Measurements from ENCODE around the gene CHN2. TPM values are rescaled to one million over a fixed set of nuclear protein-coding genes. Genes with fewer than 3 reads are reported as not detected.

The CHN2 gene
- polyA plus RNA-seq, 2 of the 4 experiments (the other 2 are of a cell fraction) = 0.06 TPM; not detected in 1

GRCh38 chr7:29384277-29384676 lies 189.7 kb downstream of the CHN2 start:
- DNase-seq (ENCODE audit: low read depth in 1 of 2, low spot score in 1 of 2) (no peak), FAIRE-seq (no peak), ATAC-seq (no peak)
- H3K27ac ChIP-seq = no peak overlapping the region
- H3K4me3 ChIP-seq = no peak overlapping the region
- TF ChIP-seq NFE2L2 (conservative IDR thresholded peaks at IDR 0.05; ENCODE audit: low read length) = no peak
- TF ChIP-seq HEYL (CRISPR knock-in tag; IDR thresholded peaks at IDR 0.05) = no peak
- TF ChIP-seq RFX5 (IDR thresholded peaks at IDR 0.05) = no peak
- TF ChIP-seq ZFP36 (IDR thresholded peaks at IDR 0.05; ENCODE audit: borderline replicate concordance, partially characterized antibody) = no peak
- no peak for TF ChIP-seq ZC3H11A (IDR thresholded peaks at IDR 0.05)
- no peak for TF ChIP-seq ESRRA (IDR thresholded peaks at IDR 0.05; ENCODE audit: borderline replicate concordance, low read length)
- no peak for TF ChIP-seq KDM1A (IDR thresholded peaks at IDR 0.05; ENCODE audit: low read depth)
- no peak for TF ChIP-seq CBX2 (IDR thresholded peaks at IDR 0.05; ENCODE audit: borderline replicate concordance, low read depth)
- no peak for TF ChIP-seq GATA3 (IDR thresholded peaks at IDR 0.05; ENCODE audit: borderline replicate concordance)
- no peak for TF ChIP-seq EP300 (IDR thresholded peaks at IDR 0.05)
- no peak for TF ChIP-seq KDM5A (IDR thresholded peaks at IDR 0.05)
- TF ChIP-seq ZNF302 (CRISPR knock-in tag; IDR thresholded peaks at IDR 0.05) = no peak
- no peak for TF ChIP-seq MYC (IDR thresholded peaks at IDR 0.05; ENCODE audit: borderline replicate concordance, low read length)
- no peak for TF ChIP-seq HDAC2 (IDR thresholded peaks at IDR 0.05)
- no peak for TF ChIP-seq FOSB (CRISPR knock-in tag; IDR thresholded peaks at IDR 0.05)
- no peak for TF ChIP-seq SMC3 (IDR thresholded peaks at IDR 0.05)
- TF ChIP-seq MAX (IDR thresholded peaks at IDR 0.05) = no peak
- WGBS (ENCODE audit: missing lambda C conversion rate) = 6% methylated on average over 2 of the region's 2 CpGs
- no peaks in the 10 kb centered on the region for H3K9me3 ChIP-seq
- no peak overlapping the region for H3K4me2 ChIP-seq
- CTCF ChIA-PET = interaction anchor here (1.0 to 1.1 kb wide), 2 partner anchors 11 to 457 kb away, joined by 3 read pairs; no protein-coding TSS in a partner anchor
- H3K4me1 ChIP-seq = no peaks in the 10 kb centered on the region
- POLR2A ChIA-PET = no interaction called here

GRCh38 chr7:29385214-29385814 lies 190.7 kb downstream of the CHN2 start:
- Histone ChIP-seq H3K4me1 (no peaks in the 10 kb centered on the region), H3K9me3 (no peaks in the 10 kb centered on the region), H3K4me2 (no peak overlapping the region), H3K4me3 (no peak overlapping the region), H3K27ac (no peak overlapping the region)
- no peak for FAIRE-seq
- DNase-seq (ENCODE audit: low read depth in 1 of 2, low spot score in 1 of 2) = no peak
- ChIA-PET POLR2A (no interaction called here), CTCF (interaction anchor here (0.6 to 1.1 kb wide), 3 partner anchors 12 to 458 kb away, joined by 3 read pairs; no protein-coding TSS in a partner anchor)
- 19% methylated on average over 4 of the region's 4 CpGs for WGBS (ENCODE audit: missing lambda C conversion rate)
- TF ChIP-seq MAX (IDR thresholded peaks at IDR 0.05) (no peak), RCOR1 (IDR thresholded peaks at IDR 0.05; ENCODE audit: low read depth, low read length) (no peak)
- ATAC-seq = no peak

DNA sequence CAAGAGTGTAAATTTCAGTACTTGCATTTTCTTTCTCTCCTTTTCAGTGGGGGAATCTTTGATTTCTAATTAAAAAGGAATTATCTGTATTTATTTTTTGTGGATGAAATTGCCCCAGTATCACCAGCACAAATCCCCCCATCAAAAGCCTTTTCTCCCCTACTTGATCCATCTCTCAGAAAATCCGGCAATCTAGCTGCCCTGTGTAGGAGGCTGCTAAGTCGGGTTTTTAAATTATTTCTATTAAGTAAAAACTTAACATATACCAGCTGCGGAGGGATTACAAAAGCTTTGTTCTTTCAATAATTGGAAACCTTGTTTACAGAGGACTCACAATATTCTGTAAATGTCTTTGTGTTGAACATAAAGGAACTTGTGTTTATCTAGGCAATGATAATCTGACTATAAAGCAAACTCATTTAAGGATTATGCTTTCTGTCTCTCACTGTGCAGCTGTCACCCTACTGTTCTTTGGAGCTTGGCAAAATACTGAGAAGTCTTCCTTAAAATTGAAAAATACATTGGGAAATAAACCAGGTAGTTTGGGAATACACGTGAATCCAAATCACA lies 191.7 kb downstream of the CHN2 start:
- CTCF ChIA-PET = interaction anchor here (0.7 kb wide), 1 partner anchor 23 kb away, joined by 4 read pairs; no protein-coding TSS in a partner anchor
- POLR2A ChIA-PET = no interaction called here
- ATAC-seq = no peak
- no peak for DNase-seq (ENCODE audit: low read depth in 1 of 2, low spot score in 1 of 2)
- Histone ChIP-seq H3K4me2 (no peak overlapping the region), H3K4me1 (no peaks in the 10 kb centered on the region), H3K27ac (no peak overlapping the region), H3K9me3 (no peaks in the 10 kb centered on the region), H3K4me3 (no peak overlapping the region)
- no peak for FAIRE-seq
- WGBS (ENCODE audit: missing lambda C conversion rate) = 21% methylated on average over 4 of the region's 4 CpGs
- no peak for TF ChIP-seq ZFP36 (IDR thresholded peaks at IDR 0.05; ENCODE audit: borderline replicate concordance, partially characterized antibody)
- no peak for TF ChIP-seq CHD4 (IDR thresholded peaks at IDR 0.05; ENCODE audit: borderline replicate concordance)
- no peak for TF ChIP-seq CHD2 (IDR thresholded peaks at IDR 0.05; ENCODE audit: low read length, partially characterized antibody)
- no peak for TF ChIP-seq ZSCAN20 (CRISPR knock-in tag; IDR thresholded peaks at IDR 0.05)
- TF ChIP-seq NFE2L2 (conservative IDR thresholded peaks at IDR 0.05; ENCODE audit: low read length) = no peak
- no peak for TF ChIP-seq RARB (CRISPR knock-in tag; IDR thresholded peaks at IDR 0.05)
- no peak for TF ChIP-seq RFX5 (IDR thresholded peaks at IDR 0.05)
- no peak for TF ChIP-seq TP53 (CRISPR knock-in tag; IDR thresholded peaks at IDR 0.05)
- TF ChIP-seq CTCF (IDR thresholded peaks at IDR 0.05) = no peak
- no peak for TF ChIP-seq ESRRA (IDR thresholded peaks at IDR 0.05; ENCODE audit: borderline replicate concordance, low read length)
- TF ChIP-seq CEBPB (IDR thresholded peaks at IDR 0.05) = no peak
- no peak for TF ChIP-seq RCOR1 (IDR thresholded peaks at IDR 0.05; ENCODE audit: low read depth, low read length)
- no peak for TF ChIP-seq RAD21 (conservative IDR thresholded peaks at IDR 0.05 in 1 of 2, IDR thresholded peaks at IDR 0.05 in 1 of 2)
- TF ChIP-seq MAZ (IDR thresholded peaks at IDR 0.05; ENCODE audit: borderline replicate concordance, low read depth, low read length) = no peak
- TF ChIP-seq CBX8 (IDR thresholded peaks at IDR 0.05) = no peak
- TF ChIP-seq CBX2 (IDR thresholded peaks at IDR 0.05; ENCODE audit: borderline replicate concordance, low read depth) = no peak

Data from A549 (cell line).